ENCODE data around the gene MRPL20. TPM values are rescaled to one million over a fixed set of nuclear protein-coding genes. Genes with fewer than 3 reads are reported as not detected.

MRPL20 gene
- total RNA-seq, 1 donor: 85.5 TPM

GRCh38 chr1:1356166-1356795 is 50.8 kb downstream of the MRPL20 start:
- no peak for DNase-seq (ENCODE audit: low read depth)
- TF ChIP-seq, protein P1, sequence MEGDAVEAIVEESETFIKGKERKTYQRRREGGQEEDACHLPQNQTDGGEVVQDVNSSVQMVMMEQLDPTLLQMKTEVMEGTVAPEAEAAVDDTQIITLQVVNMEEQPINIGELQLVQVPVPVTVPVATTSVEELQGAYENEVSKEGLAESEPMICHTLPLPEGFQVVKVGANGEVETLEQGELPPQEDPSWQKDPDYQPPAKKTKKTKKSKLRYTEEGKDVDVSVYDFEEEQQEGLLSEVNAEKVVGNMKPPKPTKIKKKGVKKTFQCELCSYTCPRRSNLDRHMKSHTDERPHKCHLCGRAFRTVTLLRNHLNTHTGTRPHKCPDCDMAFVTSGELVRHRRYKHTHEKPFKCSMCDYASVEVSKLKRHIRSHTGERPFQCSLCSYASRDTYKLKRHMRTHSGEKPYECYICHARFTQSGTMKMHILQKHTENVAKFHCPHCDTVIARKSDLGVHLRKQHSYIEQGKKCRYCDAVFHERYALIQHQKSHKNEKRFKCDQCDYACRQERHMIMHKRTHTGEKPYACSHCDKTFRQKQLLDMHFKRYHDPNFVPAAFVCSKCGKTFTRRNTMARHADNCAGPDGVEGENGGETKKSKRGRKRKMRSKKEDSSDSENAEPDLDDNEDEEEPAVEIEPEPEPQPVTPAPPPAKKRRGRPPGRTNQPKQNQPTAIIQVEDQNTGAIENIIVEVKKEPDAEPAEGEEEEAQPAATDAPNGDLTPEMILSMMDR (IDR thresholded peaks at IDR 0.05; ENCODE audit: insufficient read depth, low read depth, low read length): no peak
- peak overlapping the region; percentile 89 for H3K4me3 ChIP-seq (ENCODE audit: low read depth, low read length)

- peak; percentile 40 for DNase-seq (ENCODE audit: low read depth)
- no peak overlapping the region for H3K4me3 ChIP-seq (ENCODE audit: low read depth, low read length)
- TF ChIP-seq, protein P1 (IDR thresholded peaks at IDR 0.05; ENCODE audit: insufficient read depth, low read depth, low read length): no peak
These were observed 51.7 kb downstream of the MRPL20 start for GRCh38 chr1:1355416-1355815.

DNA sequence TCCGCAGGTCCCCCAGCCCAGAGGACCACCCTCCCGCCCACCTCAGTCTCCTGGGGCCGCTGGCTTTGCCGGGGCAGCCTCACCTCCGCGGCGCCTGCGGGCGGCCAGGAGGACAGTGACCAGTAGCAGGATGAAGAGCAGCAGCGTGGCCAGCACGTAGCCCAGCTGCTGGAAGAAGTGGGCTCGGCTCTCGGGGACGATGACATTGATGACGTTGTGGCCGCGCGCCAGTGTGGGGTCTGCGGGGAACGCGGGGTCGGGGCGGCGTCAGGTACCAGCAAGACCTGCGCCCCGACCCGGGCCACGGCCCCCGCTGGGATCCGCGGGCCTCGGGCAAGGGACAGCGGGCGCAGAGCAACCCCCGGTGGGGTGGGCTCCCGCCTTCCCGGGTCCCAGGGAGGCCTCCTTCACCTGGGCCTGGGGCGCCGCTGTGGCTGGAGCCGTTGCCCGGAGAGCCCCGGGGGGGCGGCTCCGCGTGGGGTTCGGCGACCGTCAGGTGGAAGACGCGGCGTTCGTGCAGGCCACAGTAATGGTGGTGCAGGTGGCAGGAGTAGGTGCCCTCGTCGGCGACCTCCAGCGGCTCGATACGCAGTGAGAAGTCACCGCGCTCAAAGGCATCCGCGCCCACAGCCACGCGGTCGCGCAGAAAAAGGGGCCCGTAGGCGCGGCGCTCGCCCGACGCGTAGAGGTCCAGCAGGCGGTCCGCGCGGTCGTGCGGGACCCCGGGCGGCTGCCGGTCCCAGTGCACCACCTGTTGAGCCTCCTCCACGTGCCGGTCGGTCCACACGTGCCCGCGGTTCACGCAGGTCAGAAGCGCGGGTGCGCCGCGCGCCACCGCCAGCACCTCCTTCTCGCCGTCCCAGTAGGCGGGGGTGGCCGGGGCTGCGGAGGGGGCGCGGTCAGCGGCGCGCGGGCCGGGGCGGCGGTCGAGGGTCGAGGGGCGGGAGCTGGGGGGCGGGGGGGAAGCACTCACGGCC is 52.5 kb downstream of the MRPL20 start:
- TF ChIP-seq, protein P1 (IDR thresholded peaks at IDR 0.05; ENCODE audit: insufficient read depth, low read depth, low read length): no peak
- no peak overlapping the region for H3K4me3 ChIP-seq (ENCODE audit: low read depth, low read length)

GRCh38 chr1:1353389-1354151 is 53.5 kb downstream of the MRPL20 start:
- TF ChIP-seq, protein P1 (IDR thresholded peaks at IDR 0.05; ENCODE audit: insufficient read depth, low read depth, low read length): no peak
- no peak overlapping the region for H3K4me3 ChIP-seq (ENCODE audit: low read depth, low read length)
- no peak for DNase-seq (ENCODE audit: low read depth)

More for the DNA sequence above, 52.5 kb downstream of the MRPL20 start:
- no peak for DNase-seq (ENCODE audit: low read depth)

DNA sequence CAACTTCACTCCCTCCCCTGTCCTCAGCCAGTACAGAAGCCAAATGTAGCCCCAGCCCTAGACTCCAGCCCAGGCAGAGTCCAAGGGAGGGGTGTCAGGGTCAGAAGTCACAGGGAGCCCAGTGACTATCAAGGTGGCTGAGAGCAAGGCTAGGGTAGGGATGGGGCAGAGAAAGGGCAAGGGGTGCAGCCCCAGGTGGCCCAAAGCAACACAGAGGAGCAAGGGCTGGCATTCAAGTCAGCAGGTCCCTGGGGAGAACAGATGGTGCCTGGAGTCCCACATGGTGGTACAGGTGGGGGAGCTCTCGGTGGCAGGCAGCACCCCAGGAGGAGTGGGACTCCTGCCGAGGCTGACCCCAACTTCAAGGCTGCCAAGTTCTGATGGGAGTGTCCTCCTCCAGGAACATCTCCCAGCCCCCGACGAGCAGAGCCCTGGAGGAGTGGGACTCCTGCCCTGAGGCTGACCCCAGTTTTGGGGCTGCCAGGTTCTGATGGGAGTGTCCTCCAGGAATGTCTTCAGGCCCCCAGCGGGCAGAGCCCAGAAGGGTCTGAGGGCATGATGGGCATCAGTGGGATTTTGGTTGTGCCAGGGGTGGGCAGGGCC is 54.2 kb downstream of the MRPL20 start:
- TF ChIP-seq, protein P1 (IDR thresholded peaks at IDR 0.05; ENCODE audit: insufficient read depth, low read depth, low read length): no peak
- H3K4me3 ChIP-seq (ENCODE audit: low read depth, low read length): no peak overlapping the region
- no peak for DNase-seq (ENCODE audit: low read depth)

Other genes with a start within 250 kb of the MRPL20 start
- not detected in 2 replicates for gene TTLL10, start 233.4 kb downstream of the MRPL20 start, total RNA-seq
- not detected in 2 replicates for gene TNFRSF18, start 200.7 kb downstream of the MRPL20 start, total RNA-seq
- 0.32 and 0.43 TPM in 2 replicates for gene TNFRSF4, start 193.1 kb downstream of the MRPL20 start, total RNA-seq
- 88.9 and 99.9 TPM in 2 replicates for gene SDF4, start 175.3 kb downstream of the MRPL20 start, total RNA-seq
- gene B3GALT6, start 175.1 kb downstream of the MRPL20 start, total RNA-seq: 25.0 and 30.3 TPM in 2 replicates
- 0.32 and 0.43 TPM in 2 replicates for gene C1QTNF12, start 160.6 kb downstream of the MRPL20 start, total RNA-seq
- gene UBE2J2, start 133.4 kb downstream of the MRPL20 start, total RNA-seq: 49.9 and 51.4 TPM in 2 replicates
- gene SCNN1D, start 126.9 kb downstream of the MRPL20 start, total RNA-seq: 0.86 and 0.97 TPM in 2 replicates
- 43.2 and 54.8 TPM in 2 replicates for gene ACAP3, start 99.4 kb downstream of the MRPL20 start, total RNA-seq
- 25.0 and 36.7 TPM in 2 replicates for gene PUSL1, start 98.7 kb downstream of the MRPL20 start, total RNA-seq
- 57.9 and 61.2 TPM in 2 replicates for gene INTS11, start 82.6 kb downstream of the MRPL20 start, total RNA-seq
- 11.7 and 13.2 TPM in 2 replicates for gene CPTP, start 82.5 kb downstream of the MRPL20 start, total RNA-seq
- under 0.01 TPM in 2 replicates for gene TAS1R3, start 76.0 kb downstream of the MRPL20 start, total RNA-seq
- 69.5 and 70.9 TPM in 2 replicates for gene DVL1, start 57.9 kb downstream of the MRPL20 start, total RNA-seq
- gene MXRA8, start 48.7 kb downstream of the MRPL20 start, total RNA-seq: 249 and 351 TPM in 2 replicates
- gene AURKAIP1, start 32.1 kb downstream of the MRPL20 start, total RNA-seq: 94.1 and 116 TPM in 2 replicates
- 94.7 and 130 TPM in 2 replicates for gene CCNL2, start 8.0 kb downstream of the MRPL20 start, total RNA-seq
- gene ANKRD65, start 14.0 kb upstream of the MRPL20 start, total RNA-seq: 0.43 and 1.6 TPM in 2 replicates
- gene VWA1, start 28.4 kb upstream of the MRPL20 start, total RNA-seq: 5.6 and 6.8 TPM in 2 replicates
- under 0.01 and 0.32 TPM in 2 replicates for gene ATAD3C, start 42.4 kb upstream of the MRPL20 start, total RNA-seq
- gene ATAD3B, start 64.5 kb upstream of the MRPL20 start, total RNA-seq: 17.3 and 20.0 TPM in 2 replicates
- gene ATAD3A, start 104.9 kb upstream of the MRPL20 start, total RNA-seq: 32.9 and 36.7 TPM in 2 replicates
- gene TMEM240, start 133.3 kb upstream of the MRPL20 start, total RNA-seq: 2.2 and 2.3 TPM in 2 replicates
- 58.7 and 68.6 TPM in 2 replicates for gene SSU72, start 167.6 kb upstream of the MRPL20 start, total RNA-seq
- 0.43 and 2.6 TPM in 2 replicates for gene FNDC10, start 192.8 kb upstream of the MRPL20 start, total RNA-seq
- 58.7 and 62.8 TPM in 2 replicates for gene MIB2, start 208.2 kb upstream of the MRPL20 start, total RNA-seq
- gene MMP23B, start 224.9 kb upstream of the MRPL20 start, total RNA-seq: 6.5 and 11.0 TPM in 2 replicates